Measurements from ENCODE around the gene LDLRAP1.

DNA sequence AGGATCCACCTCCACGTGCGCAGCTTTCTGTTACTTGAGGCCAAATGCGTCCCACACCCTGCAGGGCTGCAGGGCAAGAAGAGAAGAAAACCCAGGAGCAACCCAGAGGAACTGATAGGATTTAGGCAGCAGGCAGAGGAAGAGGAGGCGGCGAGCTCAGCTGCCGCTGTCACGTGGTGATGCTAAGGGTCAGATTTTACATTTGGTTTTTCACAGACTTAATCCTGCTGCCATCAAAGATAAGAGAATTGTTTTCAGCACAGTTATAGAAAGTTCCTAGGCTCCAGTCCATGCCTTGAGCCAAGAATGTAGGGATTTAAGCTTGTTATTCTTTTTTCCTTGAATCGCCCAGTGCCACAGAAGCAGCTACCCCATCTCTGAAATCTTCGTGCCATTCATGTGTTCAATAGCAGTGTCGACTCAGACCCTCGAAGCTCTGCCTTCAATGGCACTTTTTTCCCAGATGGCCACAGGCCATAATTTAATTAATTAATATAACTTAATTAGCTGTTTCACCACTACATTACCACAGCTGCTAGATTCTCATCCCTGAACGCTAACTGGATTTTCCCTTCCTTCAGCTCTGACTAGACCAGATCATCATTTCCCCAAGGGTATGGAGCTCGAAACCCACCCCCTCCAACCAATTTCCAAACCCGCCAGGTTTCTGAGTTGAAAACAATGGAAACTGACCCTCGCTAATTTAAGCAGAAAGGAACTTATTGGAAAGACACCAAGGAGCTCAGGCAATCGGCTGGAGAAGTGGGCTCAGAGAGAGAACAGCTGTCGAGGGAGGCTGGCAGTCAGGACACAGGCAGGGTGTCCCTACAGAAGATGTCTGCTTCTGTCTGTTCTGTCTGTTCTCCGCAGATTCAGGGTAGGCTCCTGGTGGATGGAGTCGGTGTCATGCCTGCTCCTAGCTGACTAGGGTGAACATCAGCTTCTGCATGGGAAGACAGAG is 36.2 kb downstream of the LDLRAP1 start:
- TF ChIP-seq GATA2 (IDR thresholded peaks at IDR 0.05; ENCODE audit: low read depth, low read length), result no peak
- no peak for TF ChIP-seq GATA3 (IDR thresholded peaks at IDR 0.05; ENCODE audit: low read depth, low read length)
